MM.1S (cell line): ENCODE results near the gene CALD1.

Experiments used
- DNase-seq: peaks from one replicate; pipeline ENCODE4 v3.0.0-alpha.2; 2015
- H2AFZ ChIP-seq: fragments of 300-600 bp; sonication (generic); 2 replicates; pipeline ENCODE4 v1.6.0; 2016; ENCODE audit warnings: antibody characterized with exemption, low read length
- H3F3A ChIP-seq: fragments of 300-600 bp; sonication (generic); 2 replicates; pipeline ENCODE4 v1.6.1; 2016; ENCODE audit warnings: mild to moderate bottlenecking, antibody characterized with exemption, low read length, moderate library complexity, mixed read lengths; ENCODE audit not compliant: insufficient read depth
- H3K27ac ChIP-seq: fragments of 300-600 bp; sonication (generic); 2 replicates; pipeline ENCODE4 v1.5.1; 2016; ENCODE audit warnings: mild to moderate bottlenecking, low read length
- H3K27me3 ChIP-seq: fragments of 300-600 bp; sonication (generic); replicated peaks from 2 replicates; pipeline ENCODE4 v1.6.0; 2016; ENCODE audit warnings: low read length; ENCODE audit not compliant: insufficient read depth
- H3K36me3 ChIP-seq: fragments of 300-600 bp; sonication (generic); replicated peaks from 2 replicates; pipeline ENCODE4 v1.6.1; 2016; ENCODE audit warnings: mild to moderate bottlenecking, low read length, mixed read lengths; ENCODE audit not compliant: insufficient read depth
- H3K4me1 ChIP-seq: fragments of 300-600 bp; sonication (generic); 2 replicates; pipeline ENCODE4 v1.6.1; 2016; ENCODE audit warnings: low read length, mixed read lengths
- H3K4me2 ChIP-seq: fragments of 300-600 bp; sonication (generic); 2 replicates; pipeline ENCODE4 v1.6.0; 2016; ENCODE audit warnings: low read depth, low read length
- H3K4me3 ChIP-seq: fragments of 300-600 bp; sonication (generic); 2 replicates; pipeline ENCODE4 v1.5.1; 2016; ENCODE audit warnings: low read length, mixed read lengths
- H3K79me2 ChIP-seq: fragments of 300-600 bp; sonication (generic); 2 replicates; pipeline ENCODE4 v1.6.1; 2016; ENCODE audit warnings: mixed run types, low read length, mixed read lengths
- H3K9ac ChIP-seq: fragments of 300-600 bp; sonication (generic); 2 replicates; pipeline ENCODE4 v1.6.1; 2016; ENCODE audit warnings: low read length, mixed read lengths
- H3K9me2 ChIP-seq: fragments of 300-600 bp; sonication (generic); replicated peaks from 2 replicates; pipeline ENCODE4 v1.6.1; 2016; ENCODE audit warnings: mild to moderate bottlenecking, low read length, mixed read lengths; ENCODE audit not compliant: insufficient read depth
- H3K9me3 ChIP-seq: fragments of 300-600 bp; sonication (generic); replicated peaks from 2 replicates; pipeline ENCODE4 v1.6.1; 2016; ENCODE audit warnings: mild to moderate bottlenecking, low read length, mixed read lengths; ENCODE audit not compliant: insufficient read depth
- H4K20me1 ChIP-seq: fragments of 300-600 bp; sonication (generic); 2 replicates; pipeline ENCODE4 v1.6.1; 2016; ENCODE audit warnings: mild to moderate bottlenecking, low read length, moderate library complexity, mixed read lengths; ENCODE audit not compliant: insufficient read depth
- CTCF ChIP-seq: fragments of 300-600 bp; sonication (generic); IDR thresholded peaks from 2 replicates; pipeline ENCODE4 v1.5.1; 2016; ENCODE audit warnings: antibody characterized with exemption, low read length, mixed read lengths
- EZH2 ChIP-seq: fragments of 300-600 bp; sonication (generic); optimal IDR thresholded peaks from 2 replicates; pipeline ENCODE3; 2017; ENCODE audit warnings: low read depth, mild to moderate bottlenecking, antibody characterized with exemption, low read length, mixed read lengths
- EZH2phosphoT487 ChIP-seq: fragments of 300-600 bp; sonication (generic); IDR thresholded peaks from 2 replicates; pipeline ENCODE4 v1.6.1; 2018; ENCODE audit warnings: antibody characterized with exemption, low read length

CALD1 gene

GRCh38 chr7:134891262-134891695, 111.8 kb downstream of the CALD1 start:
- H3K4me2 ChIP-seq, result peak overlapping the region; percentile 15; the same call in 1 of the 2 replicates
- DNase-seq, result no peak

GRCh38 chr7:134891696-134892678, 112.6 kb downstream of the CALD1 start:
- no peaks in the 10 kb centered on the region for H4K20me1 ChIP-seq
- H3K9ac ChIP-seq, result no peak overlapping the region
- no peak overlapping the region for H2AFZ ChIP-seq
- peak overlapping the region; percentile 27 for H3K4me3 ChIP-seq
- H3K36me3 ChIP-seq, result no peaks in the 10 kb centered on the region
- no peaks in the 10 kb centered on the region for H3K79me2 ChIP-seq
- H3K27me3 ChIP-seq, result peaks cover 29% of the 10 kb centered on the region
- peak; percentile 25 for DNase-seq
- no peaks in the 10 kb centered on the region for H3K9me3 ChIP-seq
- no peaks in the 10 kb centered on the region for H3F3A ChIP-seq
- peak overlapping the region; percentile 15 for H3K4me2 ChIP-seq
- no peaks in the 10 kb centered on the region for H3K9me2 ChIP-seq
- H3K27ac ChIP-seq, result no peak overlapping the region
- no peak for TF ChIP-seq CTCF
- no peak for TF ChIP-seq EZH2phosphoT487
- no peak for TF ChIP-seq EZH2
- H3K4me1 ChIP-seq, result peaks cover 5% of the 10 kb centered on the region; the same call in 1 of the 2 replicates

More at GRCh38 chr7:134891262-134891695, 111.8 kb downstream of the CALD1 start:
- Histone ChIP-seq H3K27ac (no peak overlapping the region), H3K27me3 (peaks cover 29% of the 10 kb centered on the region), H3K4me3 (peak overlapping the region; percentile 27), H3K4me1 (peaks cover 5% of the 10 kb centered on the region; the same call in 1 of the 2 replicates), H3K9me2 (no peaks in the 10 kb centered on the region), H3K9ac (no peak overlapping the region), H4K20me1 (no peaks in the 10 kb centered on the region), H3K9me3 (no peaks in the 10 kb centered on the region), H2AFZ (no peak overlapping the region), H3F3A (no peaks in the 10 kb centered on the region), H3K79me2 (no peaks in the 10 kb centered on the region), H3K36me3 (no peaks in the 10 kb centered on the region)
- TF ChIP-seq EZH2 (no peak), EZH2phosphoT487 (no peak), CTCF (no peak)

- H3K9ac ChIP-seq, result no peak overlapping the region
- no peak for DNase-seq
- H3K4me3 ChIP-seq, result no peak overlapping the region
- no peaks in the 10 kb centered on the region for H3K9me2 ChIP-seq
- no peak overlapping the region for H3K4me2 ChIP-seq
- H3K9me3 ChIP-seq, result no peaks in the 10 kb centered on the region
- H3K79me2 ChIP-seq, result no peaks in the 10 kb centered on the region
- peaks cover 5% of the 10 kb centered on the region; the same call in 1 of the 2 replicates for H3K4me1 ChIP-seq
- no peaks in the 10 kb centered on the region for H4K20me1 ChIP-seq
- no peaks in the 10 kb centered on the region for H3K36me3 ChIP-seq
- no peak overlapping the region for H3K27ac ChIP-seq
- H3K27me3 ChIP-seq, result peaks cover 29% of the 10 kb centered on the region
- no peak overlapping the region for H2AFZ ChIP-seq
- H3F3A ChIP-seq, result no peaks in the 10 kb centered on the region
- TF ChIP-seq EZH2 (no peak), CTCF (no peak), EZH2phosphoT487 (no peak)
Measured at GRCh38 chr7:134892963-134893362, 113.5 kb downstream of the CALD1 start.
